IMR-90 (cell line): Measurements from ENCODE around the gene TAS2R38. TPM values are rescaled to one million over a fixed set of nuclear protein-coding genes. Genes with fewer than 3 reads are reported as not detected.

Experiments used
- ATAC-seq: fragments of 200-7000 bp; cut with Tn5 transposase; 2 replicates; pipeline ENCODE4 v1.9.1; 2020; ENCODE audit warnings: low read depth, mild to moderate bottlenecking, moderate library complexity
- BruUV-seq: library from RNA; stranded (reverse); fragments of 400-500 nt; replicated peaks from 2 replicates; lab custom pipeline; 2021; lab: Mats Ljungman, UMichigan
- CTCF ChIA-PET: fragments of 300-600 bp; formaldehyde crosslinking; extraction: SDS; loops from one replicate; lab custom pipeline; 2021; ENCODE audit warnings: antibody characterized with exemption; lab: Yijun Ruan, JAX
- POLR2A ChIA-PET: fragments of 300-600 bp; sonication (Branson Sonifier 250); formaldehyde crosslinking; loops from one replicate; lab custom pipeline; 2022; ENCODE audit warnings: antibody characterized with exemption; ENCODE audit not compliant: unreplicated experiment; lab: Charles Lee
- DNase-seq: peaks from one replicate; pipeline ENCODE4 v3.0.0; 2013
- H2AFZ ChIP-seq: replicated peaks from 2 replicates; pipeline ENCODE3; 2013; ENCODE audit warnings: low read length, mild to moderate bottlenecking; ENCODE audit not compliant: poor library complexity
- H2AK5ac ChIP-seq: 2 replicates; pipeline ENCODE4 v1.6.1; 2013; ENCODE audit warnings: low read depth, low read length, inconsistent platforms
- H2AK9ac ChIP-seq: replicated peaks from 2 replicates; pipeline ENCODE3; 2013; ENCODE audit warnings: mild to moderate bottlenecking, low read depth, low read length, moderate library complexity; ENCODE audit not compliant: poor library complexity
- H2BK120ac ChIP-seq: 2 replicates; pipeline ENCODE4 v1.6.1; 2013; ENCODE audit warnings: low read depth, low read length, inconsistent platforms
- H2BK15ac ChIP-seq: 3 replicates; pipeline ENCODE4 v1.6.1; 2013; ENCODE audit warnings: low read depth, low read length, inconsistent platforms
- H2BK20ac ChIP-seq: 2 replicates; pipeline ENCODE4 v1.6.1; 2013; ENCODE audit warnings: low read depth, mild to moderate bottlenecking, inconsistent platforms, low read length, moderate library complexity
- H2BK5ac ChIP-seq: 2 replicates; pipeline ENCODE4 v1.6.1; 2013; ENCODE audit warnings: mild to moderate bottlenecking, low read depth, low read length, inconsistent platforms; ENCODE audit not compliant: poor library complexity, severe bottlenecking
- H3K14ac ChIP-seq: replicated peaks from 2 replicates; pipeline ENCODE4 v1.6.1; 2013; ENCODE audit warnings: low read depth, low read length, inconsistent platforms
- H3K18ac ChIP-seq: 2 replicates; pipeline ENCODE4 v1.6.1; 2013; ENCODE audit warnings: low read depth, low read length, control low read depth
- H3K23ac ChIP-seq: 2 replicates; pipeline ENCODE4 v1.6.1; 2013; ENCODE audit warnings: low read depth, low read length, inconsistent platforms
- H3K27ac ChIP-seq: 2 replicates; pipeline ENCODE4 v1.5.1; 2013; ENCODE audit warnings: mild to moderate bottlenecking, control low read depth, low read length; ENCODE audit not compliant: insufficient read depth
- H3K27me3 ChIP-seq: 2 replicates; pipeline ENCODE4 v1.6.1; 2013; ENCODE audit warnings: low read length; ENCODE audit not compliant: control insufficient read depth, insufficient read depth
- H3K36me3 ChIP-seq: 2 replicates; pipeline ENCODE4 v1.6.1; 2013; ENCODE audit warnings: low read length, mixed read lengths; ENCODE audit not compliant: control insufficient read depth, insufficient read depth
- H3K4ac ChIP-seq: 2 replicates; pipeline ENCODE4 v1.6.1; 2013; ENCODE audit warnings: low read depth, low read length, inconsistent platforms
- H3K4me1 ChIP-seq: 2 replicates; pipeline ENCODE4 v1.6.1; 2013; ENCODE audit warnings: low read length, mixed read lengths; ENCODE audit not compliant: control insufficient read depth, insufficient read depth
- H3K4me2 ChIP-seq: 2 replicates; pipeline ENCODE4 v1.6.1; 2013; ENCODE audit warnings: low read depth, mild to moderate bottlenecking, control low read depth, low read length, moderate library complexity
- H3K4me3 ChIP-seq: 2 replicates; pipeline ENCODE4 v1.5.1; 2013; ENCODE audit warnings: low read depth, mild to moderate bottlenecking, control low read depth, low read length, moderate library complexity; ENCODE audit not compliant: insufficient read depth
- H3K56ac ChIP-seq: 2 replicates; pipeline ENCODE4 v1.6.1; 2013; ENCODE audit warnings: low read length, inconsistent platforms; ENCODE audit not compliant: insufficient read depth; ENCODE audit errors: extremely low read depth
- H3K79me1 ChIP-seq, 2 experiments: 2 replicates each; pipeline ENCODE4 v1.6.1; 2013; ENCODE audit warnings: low read length in 2 of 2, inconsistent platforms in 1 of 2, low read depth in 1 of 2
- H3K9ac ChIP-seq: 2 replicates; pipeline ENCODE4 v1.6.1; 2013; ENCODE audit warnings: low read depth, low read length, control low read depth
- H3K9me1 ChIP-seq: 2 replicates; pipeline ENCODE4 v1.6.1; 2013; ENCODE audit warnings: low read length, inconsistent platforms; ENCODE audit not compliant: insufficient read depth
- H3K9me3 ChIP-seq: 2 replicates; pipeline ENCODE4 v1.6.1; 2013; ENCODE audit warnings: low read length; ENCODE audit not compliant: control insufficient read depth, insufficient read depth
- H4K20me1 ChIP-seq: 2 replicates; pipeline ENCODE4 v1.6.1; 2013; ENCODE audit warnings: low read length, inconsistent platforms; ENCODE audit not compliant: insufficient read depth
- H4K5ac ChIP-seq: 2 replicates; pipeline ENCODE4 v1.6.1; 2013; ENCODE audit warnings: mild to moderate bottlenecking, low read depth, low read length, control low read depth
- H4K8ac ChIP-seq, 2 experiments: 2 replicates each; pipeline ENCODE4 v1.6.1; 2013; ENCODE audit warnings: low read depth in 2 of 2, low read length in 2 of 2, control low read depth in 1 of 2, inconsistent platforms in 1 of 2
- H4K91ac ChIP-seq: 2 replicates; pipeline ENCODE4 v1.6.1; 2013; ENCODE audit warnings: low read depth, low read length, inconsistent platforms; ENCODE audit not compliant: insufficient read depth
- BHLHE40 ChIP-seq: fragments of 150-350 bp; IDR thresholded peaks from 2 replicates; pipeline ENCODE4 v1.6.1; 2016; ENCODE audit warnings: mild to moderate bottlenecking, low read depth, low read length
- CEBPB ChIP-seq: IDR thresholded peaks from 2 replicates; pipeline ENCODE4 v1.6.1; 2012; ENCODE audit warnings: low read depth, low read length, improper control_type of control experiment
- CHD1 ChIP-seq: IDR thresholded peaks from 2 replicates; pipeline ENCODE4 v1.6.1; 2012; ENCODE audit warnings: low read depth, low read length, improper control_type of control experiment
- CTCF ChIP-seq: conservative IDR thresholded peaks from 2 replicates; pipeline ENCODE4 v1.5.1; 2012; ENCODE audit warnings: mild to moderate bottlenecking, low read depth, low read length, improper control_type of control experiment
- ELK1 ChIP-seq: fragments of 150-350 bp; IDR thresholded peaks from 2 replicates; pipeline ENCODE4 v1.6.1; 2016; ENCODE audit warnings: low read depth, mild to moderate bottlenecking, low read length, moderate library complexity, borderline replicate concordance
- FOS ChIP-seq: fragments of 150-350 bp; IDR thresholded peaks from 2 replicates; pipeline ENCODE4 v1.6.1; 2016; ENCODE audit warnings: low read depth, low read length
- MAFK ChIP-seq: IDR thresholded peaks from 2 replicates; pipeline ENCODE4 v1.6.1; 2012; ENCODE audit warnings: low read depth, low read length, improper control_type of control experiment
- MAZ ChIP-seq: IDR thresholded peaks from 2 replicates; pipeline ENCODE4 v1.6.1; 2012; ENCODE audit warnings: low read depth, mild to moderate bottlenecking, low read length, improper control_type of control experiment, moderate library complexity, borderline replicate concordance
- MXI1 ChIP-seq: IDR thresholded peaks from 2 replicates; pipeline ENCODE4 v1.6.1; 2012; ENCODE audit warnings: low read depth, mild to moderate bottlenecking, low read length, moderate library complexity, borderline replicate concordance
- NFE2L2 ChIP-seq: fragments of 150-350 bp; IDR thresholded peaks from 2 replicates; pipeline ENCODE4 v1.6.1; 2016; ENCODE audit warnings: low read depth, mild to moderate bottlenecking, low read length
- POLR2A ChIP-seq: IDR thresholded peaks from 2 replicates; pipeline ENCODE4 v1.6.1; 2012; ENCODE audit warnings: mild to moderate bottlenecking, low read depth, low read length
- RAD21 ChIP-seq: IDR thresholded peaks from 2 replicates; pipeline ENCODE4 v1.6.1; 2012; ENCODE audit warnings: low read length, improper control_type of control experiment
- RCOR1 ChIP-seq: IDR thresholded peaks from 2 replicates; pipeline ENCODE4 v1.6.1; 2012; ENCODE audit warnings: mild to moderate bottlenecking, low read length, improper control_type of control experiment; ENCODE audit not compliant: insufficient replicate concordance
- RFX5 ChIP-seq: IDR thresholded peaks from 2 replicates; pipeline ENCODE4 v1.8.0; 2012; ENCODE audit warnings: low read depth, mild to moderate bottlenecking, low read length, moderate library complexity
- SMC3 ChIP-seq: fragments of 150-350 bp; IDR thresholded peaks from 2 replicates; pipeline ENCODE4 v1.6.1; 2016; ENCODE audit warnings: low read depth, mild to moderate bottlenecking, antibody characterized with exemption, low read length, moderate library complexity
- USF2 ChIP-seq: fragments of 150-350 bp; IDR thresholded peaks from 2 replicates; pipeline ENCODE4 v1.6.1; 2017; ENCODE audit warnings: mild to moderate bottlenecking, antibody characterized with exemption, low read length, low read depth
- WGBS, 2 experiments: methylation state at CpG; one replicate each; pipeline versions ENCODE4 v1.1.5 to v1.1.7; 2013; ENCODE audit warnings: missing lambda C conversion rate in 2 of 2; ENCODE audit not compliant: insufficient read length in 1 of 2; ENCODE audit errors: extremely low coverage in 2 of 2; 5-methylcytosine and 5-hydroxymethylcytosine counted together
- dilution Hi-C: fragments of 300-500 bp; cut with HindIII; formaldehyde crosslinking; loops from one replicate; pipeline ENCODE4 v1.14.3; 2018; ENCODE audit warnings: low sequenced_read_pairs; ENCODE audit not compliant: unreplicated experiment
- in situ Hi-C: fragments of 300-500 bp; cut with MboI; formaldehyde crosslinking; loops from 3 replicates; pipeline ENCODE4 v1.14.3; 2019; ENCODE audit warnings: low sequenced_read_pairs, inconsistent platforms, mixed read lengths
- intact Hi-C: fragments of 100-400 bp; cut with micrococcal nuclease; formaldehyde crosslinking; loops from 2 replicates; pipeline ENCODE4 v1.10.0; 2022
- polyA plus RNA-seq, 3 experiments: library from polyadenylated mRNA; depleted of rRNA; stranded (reverse); fragments of >200 nt; gene quantifications; 2 replicates each; pipeline ENCODE4 v1.2.3, GENCODE V29; 2012; ENCODE audit warnings: low replicate concordance in 1 of 3
- total RNA-seq: library from RNA; depleted of rRNA; stranded (reverse); fragments of >200 nt; gene quantifications from 2 replicates; pipeline ENCODE4 v1.2.3, GENCODE V29; 2012

The TAS2R38 gene
- total and polyA plus RNA-seq, 2 of the 4 experiments (the other 2 are of a cell fraction), result not detected

- H4K5ac ChIP-seq, result no peak overlapping the region
- H2BK120ac ChIP-seq, result no peak overlapping the region
- H3K4me1 ChIP-seq, result no peaks in the 10 kb centered on the region
- H3K56ac ChIP-seq, result no peak overlapping the region
- no TSS peak for BruUV-seq
- CTCF ChIA-PET, result no interaction called here
- H3K27me3 ChIP-seq, result no peaks in the 10 kb centered on the region
- no peak overlapping the region for H3K9ac ChIP-seq
- H4K8ac ChIP-seq, result no peak overlapping the region
- no peak overlapping the region for H2BK15ac ChIP-seq
- no peak overlapping the region for H2AK9ac ChIP-seq
- H3K9me1 ChIP-seq, result no peaks in the 10 kb centered on the region
- no peak for TF ChIP-seq CHD1
- TF ChIP-seq MAFK, result no peak
- no peak for TF ChIP-seq CEBPB
- no peak for TF ChIP-seq CTCF
- TF ChIP-seq FOS, result no peak
- no peak for TF ChIP-seq USF2
- TF ChIP-seq RCOR1, result no peak
- TF ChIP-seq ELK1, result no peak
- no peak for TF ChIP-seq SMC3
- no peak for TF ChIP-seq RFX5
- TF ChIP-seq NFE2L2, result no peak
- TF ChIP-seq MXI1, result no peak
- TF ChIP-seq POLR2A, result no peak
- TF ChIP-seq MAZ, result no peak
- no peak for TF ChIP-seq BHLHE40
- no peak for TF ChIP-seq RAD21
- ATAC-seq (no peak), DNase-seq (no peak)
- H2BK20ac ChIP-seq, result no peak overlapping the region
- H3K36me3 ChIP-seq, result no peaks in the 10 kb centered on the region
- no peak overlapping the region for H3K14ac ChIP-seq
- no peak overlapping the region for H2AFZ ChIP-seq
- no peak overlapping the region for H3K18ac ChIP-seq
- H2AK5ac ChIP-seq, result no peak overlapping the region
- dilution Hi-C loops (no loop called here), intact Hi-C loops (no loop called here), in situ Hi-C loops (no loop called here)
- no peaks in the 10 kb centered on the region for H3K79me1 ChIP-seq
- no peak overlapping the region for H3K4ac ChIP-seq
- no peak overlapping the region for H3K27ac ChIP-seq
- H2BK5ac ChIP-seq, result no peak overlapping the region
- peaks cover 16% of the 10 kb centered on the region; the same call in 1 of the 2 replicates for H3K9me3 ChIP-seq
- H3K23ac ChIP-seq, result no peak overlapping the region
- POLR2A ChIA-PET, result no interaction called here
- no peak overlapping the region for H4K91ac ChIP-seq
- no peak overlapping the region for H3K4me3 ChIP-seq
- no peaks in the 10 kb centered on the region for H4K20me1 ChIP-seq
- no peak overlapping the region for H3K4me2 ChIP-seq
- WGBS, 2 experiments, result no CpG with 5 or more reads among the region's 3 CpGs
Measured at GRCh38 chr7:142017451-142017850, 43.9 kb upstream of the TAS2R38 start.
